Ovary (tissue), 9 donors: ENCODE measurements around the gene TEP1. TPM values are rescaled to one million over a fixed set of nuclear protein-coding genes. Genes with fewer than 3 reads are reported as not detected.

ENCODE experiments used
- DNase-seq, 5 donors: peaks; one replicate each; pipeline ENCODE4 v3.0.0-alpha.2; 2019 to 2020
- H3K27ac ChIP-seq, 2 donors: fragments of 200-600 bp; one replicate each; pipeline versions ENCODE4 v1.5.1 to v1.8.0; 2019 to 2022
- H3K27me3 ChIP-seq: fragments of 200-600 bp; one replicate; pipeline ENCODE4 v1.8.0; 2022
- H3K36me3 ChIP-seq: fragments of 200-600 bp; sonication (generic); one replicate; pipeline ENCODE4 v1.5.1; 2019
- H3K4me1 ChIP-seq: one replicate; pipeline ENCODE4 v1.8.1; 2013; ENCODE audit warnings: mild to moderate bottlenecking, moderate library complexity; ENCODE audit not compliant: insufficient read depth
- H3K4me3 ChIP-seq: fragments of 200-600 bp; sonication (generic); one replicate; pipeline ENCODE4 v1.5.1; 2017
- H3K9me3 ChIP-seq, 2 donors: fragments of 200-600 bp in 1 of 2; sonication (generic) in 1 of 2; one replicate each; pipeline versions ENCODE4 v1.5.1 to v1.8.1; 2013 to 2019; ENCODE audit warnings: mild to moderate bottlenecking in 1 of 2, moderate library complexity in 1 of 2
- EP300 ChIP-seq: sonication (generic); formaldehyde crosslinking; IDR thresholded peaks from one replicate; pipeline ENCODE4 v1.6.1; 2017; ENCODE audit warnings: antibody characterized with exemption
- POLR2A ChIP-seq: fragments of 450-650 bp; IDR thresholded peaks from one replicate; pipeline ENCODE4 v1.6.1; 2017; ENCODE audit warnings: antibody characterized with exemption, mild to moderate bottlenecking, moderate library complexity
- whole genome bisulfite sequencing, 3 donors: extraction: QIAGEN DNeasy Blood & Tissue Kit in 1 of 3; methylation state at CpG; one replicate each; pipeline versions ENCODE4 v1.1.5 to v1.1.7; 2013 to 2017; 5-methylcytosine and 5-hydroxymethylcytosine counted together
- intact Hi-C, 4 donors: fragments of 100-400 bp; cut with DNase I; formaldehyde crosslinking; loops; one replicate each; pipeline versions ENCODE4 v1.11.0 to v1.15.1; 2022 to 2023
- polyA plus RNA-seq, 2 donors: library from polyadenylated mRNA; stranded (reverse); fragments of 200-250 nt in 1 of 2; fragments of 350-450 nt in 1 of 2; fragmentation: Illumina TruSeq in 1 of 2; extraction: RNeasy Lipid Tissue Mini Kit (QIAGEN cat#74804) in 1 of 2; gene quantifications; one replicate each; pipeline ENCODE4 v1.2.3, GENCODE V29; 2013 to 2014
- total RNA-seq, 7 donors: library from RNA; depleted of rRNA in 2 of 7; stranded (reverse); fragments of >200 nt in 2 of 7; fragmentation: NEBNext Ultra II Directional in 3 of 7; extraction: Animal tissue kit (Norgen Biotek cat#: 25700) in 3 of 7; gene quantifications; one replicate each; pipeline versions ENCODE4 v1.1.0 to v1.2.4, GENCODE V29; 2016 to 2023
- TF ChIP-seq, protein P1 (sequence below), 3 donors: fragments of 450-650 bp in 2 of 3; fragments of 200-600 bp in 1 of 3; IDR thresholded peaks; one replicate each; pipeline versions ENCODE4 v1.5.1 to v1.8.0; 2016 to 2022; ENCODE audit warnings: antibody characterized with exemption in 3 of 3, mild to moderate bottlenecking in 1 of 3
- donor health status: DM: no; HTN: no; CAD: no; lungs with moderate emphysema.
- donor health status: DM: no; HTN: no; CAD: no.
- donor health status: Bipolar disorder and iron deficiency.
- donor health status: DM: yes; HTN: yes; CAD: no.
- donor health status: DM: no; HTN: no; CAD: no.
- donor health status: DM: yes; HTN: yes; CAD: no.

TEP1 gene
- total and polyA plus RNA-seq, 9 donors: 8.2 to 29.1 (median 18.2) TPM

DNA sequence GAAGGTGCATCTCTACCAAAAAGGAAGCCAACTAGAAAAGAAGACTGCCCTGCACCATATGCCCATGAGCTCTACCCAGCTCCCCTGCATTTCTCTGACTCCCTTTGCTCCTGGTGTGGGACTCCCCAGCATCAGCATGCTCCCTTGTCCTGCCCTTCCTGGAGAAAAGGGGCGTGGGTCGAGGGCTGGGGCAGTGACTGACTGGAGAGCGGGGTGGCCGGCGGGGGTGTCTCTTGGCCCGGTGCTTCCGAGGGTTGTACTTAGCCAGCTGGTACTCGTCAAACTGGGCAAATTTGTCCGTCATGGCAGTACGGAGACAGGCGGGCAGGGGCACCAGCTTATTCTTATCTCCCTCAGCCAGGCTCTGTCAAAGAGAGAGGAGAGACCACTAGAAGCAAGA is 9.8 kb downstream of the TEP1 start:
- H3K36me3 ChIP-seq: no peaks in the 10 kb centered on the region
- no peaks in the 10 kb centered on the region for H3K27me3 ChIP-seq
- DNase-seq: no peak
- H3K4me1 ChIP-seq: no peaks in the 10 kb centered on the region
- no peak overlapping the region for H3K4me3 ChIP-seq
- no peaks in the 10 kb centered on the region for H3K9me3 ChIP-seq
- intact Hi-C loops: no loop called here
- 79 to 83% (median 81%) methylated on average over 11 of the region's 11 CpGs for WGBS, 3 donors
- H3K27ac ChIP-seq: no peak overlapping the region
- TF ChIP-seq, protein P1, sequence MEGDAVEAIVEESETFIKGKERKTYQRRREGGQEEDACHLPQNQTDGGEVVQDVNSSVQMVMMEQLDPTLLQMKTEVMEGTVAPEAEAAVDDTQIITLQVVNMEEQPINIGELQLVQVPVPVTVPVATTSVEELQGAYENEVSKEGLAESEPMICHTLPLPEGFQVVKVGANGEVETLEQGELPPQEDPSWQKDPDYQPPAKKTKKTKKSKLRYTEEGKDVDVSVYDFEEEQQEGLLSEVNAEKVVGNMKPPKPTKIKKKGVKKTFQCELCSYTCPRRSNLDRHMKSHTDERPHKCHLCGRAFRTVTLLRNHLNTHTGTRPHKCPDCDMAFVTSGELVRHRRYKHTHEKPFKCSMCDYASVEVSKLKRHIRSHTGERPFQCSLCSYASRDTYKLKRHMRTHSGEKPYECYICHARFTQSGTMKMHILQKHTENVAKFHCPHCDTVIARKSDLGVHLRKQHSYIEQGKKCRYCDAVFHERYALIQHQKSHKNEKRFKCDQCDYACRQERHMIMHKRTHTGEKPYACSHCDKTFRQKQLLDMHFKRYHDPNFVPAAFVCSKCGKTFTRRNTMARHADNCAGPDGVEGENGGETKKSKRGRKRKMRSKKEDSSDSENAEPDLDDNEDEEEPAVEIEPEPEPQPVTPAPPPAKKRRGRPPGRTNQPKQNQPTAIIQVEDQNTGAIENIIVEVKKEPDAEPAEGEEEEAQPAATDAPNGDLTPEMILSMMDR (IDR thresholded peaks at IDR 0.05): no peak
- no peak for TF ChIP-seq EP300
- TF ChIP-seq POLR2A: no peak

DNA sequence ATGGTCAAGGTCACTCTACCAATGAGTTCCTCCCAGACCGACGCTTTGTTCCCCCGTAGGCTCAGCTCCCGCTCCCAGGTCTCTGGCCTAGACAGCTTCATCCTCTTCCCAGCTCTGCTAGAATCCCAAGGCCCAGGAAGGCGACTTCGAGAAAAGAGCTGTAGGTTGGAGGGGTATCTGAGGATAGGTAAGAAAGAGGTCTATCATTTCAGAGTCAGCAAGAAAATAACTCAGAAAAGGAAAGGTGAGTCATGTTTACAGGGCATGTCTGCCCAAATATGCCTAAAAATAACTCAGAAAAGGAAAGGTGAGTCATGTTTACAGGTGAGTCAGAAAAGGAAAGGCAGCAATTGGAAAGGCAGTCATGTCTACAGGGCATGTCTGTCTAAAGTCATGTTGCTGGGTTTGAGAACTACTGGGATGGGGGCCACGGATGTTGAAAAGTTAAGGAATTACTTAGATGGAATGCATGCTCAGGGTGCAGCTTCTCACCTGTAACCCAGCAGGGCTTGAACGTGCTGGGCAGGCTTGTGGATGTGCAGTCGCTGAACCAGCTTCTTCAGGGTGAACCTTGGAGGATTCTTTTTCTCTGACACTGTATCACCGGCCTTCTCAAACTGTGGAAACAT is 12.2 kb downstream of the TEP1 start:
- Histone ChIP-seq H3K27ac (no peak overlapping the region), H3K4me3 (no peak overlapping the region), H3K9me3 (no peaks in the 10 kb centered on the region), H3K36me3 (no peaks in the 10 kb centered on the region), H3K4me1 (no peaks in the 10 kb centered on the region), H3K27me3 (no peaks in the 10 kb centered on the region)
- TF ChIP-seq, protein P1 (IDR thresholded peaks at IDR 0.05): no peak
- DNase-seq: no peak
- intact Hi-C loops: no loop called here
- WGBS, 3 donors: 72 to 83% (median 76%) methylated on average over 10 of the region's 10 CpGs

DNA sequence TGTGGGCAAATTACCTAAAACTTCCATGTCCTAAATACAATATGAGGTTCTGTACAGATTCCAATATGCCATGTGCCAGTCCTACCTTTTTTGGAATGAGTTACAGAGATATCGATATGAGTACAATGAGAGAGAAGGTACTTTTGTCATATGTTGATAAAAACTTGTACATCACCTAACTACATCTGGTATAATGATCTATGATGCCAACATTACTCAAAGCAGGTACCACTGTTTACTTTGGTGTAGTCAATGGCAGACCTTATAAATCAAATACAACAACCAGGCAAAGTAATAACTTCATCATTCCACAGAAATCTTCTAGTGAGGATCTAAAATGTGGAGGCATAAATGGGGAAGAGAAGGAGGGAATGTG is 12.7 kb downstream of the TEP1 start:
- Histone ChIP-seq H3K4me1 (no peaks in the 10 kb centered on the region), H3K27me3 (no peaks in the 10 kb centered on the region), H3K27ac (no peak overlapping the region), H3K9me3 (no peaks in the 10 kb centered on the region), H3K4me3 (no peak overlapping the region), H3K36me3 (no peaks in the 10 kb centered on the region)
- WGBS, 3 donors: 95 to 100% (median 97%) methylated on average over 1 of the region's 1 CpG
- TF ChIP-seq EP300: no peak
- TF ChIP-seq, protein P1 (IDR thresholded peaks at IDR 0.05): no peak
- no peak for TF ChIP-seq POLR2A
- intact Hi-C loops: no loop called here
- no peak for DNase-seq

DNA sequence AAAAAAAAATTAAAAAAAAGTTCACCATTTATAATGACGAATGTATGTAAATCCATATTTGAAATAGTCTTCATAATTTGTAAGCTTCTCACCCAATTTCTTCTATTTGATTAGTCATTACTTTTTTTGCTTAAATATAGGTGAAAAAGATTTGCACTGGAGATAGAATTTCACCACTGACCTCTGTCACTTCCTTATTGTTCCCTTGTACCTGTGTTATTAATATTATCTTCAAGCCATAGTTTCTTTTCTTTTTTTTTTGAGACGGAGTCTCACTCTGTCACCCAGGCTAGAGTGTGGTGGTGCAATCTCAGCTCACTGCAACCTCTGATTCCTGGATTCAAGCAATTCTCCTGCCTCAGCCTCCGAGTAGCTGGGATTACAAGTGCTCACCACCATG is 15.8 kb downstream of the TEP1 start:
- Histone ChIP-seq H3K4me3 (no peak overlapping the region), H3K27me3 (no peaks in the 10 kb centered on the region), H3K9me3 (no peaks in the 10 kb centered on the region), H3K4me1 (no peaks in the 10 kb centered on the region), H3K36me3 (no peaks in the 10 kb centered on the region), H3K27ac (no peak overlapping the region)
- 93 to 95% (median 95%) methylated on average over 3 of the region's 3 CpGs for WGBS, 3 donors
- no peak for TF ChIP-seq POLR2A
- TF ChIP-seq, protein P1 (IDR thresholded peaks at IDR 0.05): no peak
- no peak for TF ChIP-seq EP300
- DNase-seq: no peak
- intact Hi-C loops: no loop called here
